Measurements from ENCODE around the gene HERC3.

GRCh38 chr4:88653371-88653946, 61.2 kb downstream of the HERC3 start:
- TF ChIP-seq GATA3 (IDR thresholded peaks at IDR 0.05; ENCODE audit: low read depth, low read length) (no peak), GATA2 (IDR thresholded peaks at IDR 0.05; ENCODE audit: low read depth, low read length) (no peak)

Measured in SH-SY5Y (cell line).